ENCODE results near the gene ADARB2.

ADARB2 gene

GRCh38 chr10:1208366-1209311, 528.7 kb downstream of the ADARB2 start:
- Histone ChIP-seq H3K4me3 (ENCODE audit: low read length) (no peak overlapping the region), H3K27me3 (replicated peaks; ENCODE audit: control insufficient read depth, insufficient read depth, low read length) (no peaks in the 10 kb centered on the region), H3K36me3 (ENCODE audit: control insufficient read depth, insufficient read depth, low read length, severe bottlenecking) (no peaks in the 10 kb centered on the region), H3K9me3 (ENCODE audit: control insufficient read depth, low read length) (no peaks in the 10 kb centered on the region), H3K9ac (ENCODE audit: low read length) (no peak overlapping the region), H3K4me1 (ENCODE audit: control insufficient read depth, insufficient read depth, low read length) (no peaks in the 10 kb centered on the region)
- DNase-seq (ENCODE audit: low read depth) = no peak

GRCh38 chr10:1206601-1207000, 530.7 kb downstream of the ADARB2 start:
- Histone ChIP-seq H3K9ac (ENCODE audit: low read length) (no peak overlapping the region), H3K27me3 (replicated peaks; ENCODE audit: control insufficient read depth, insufficient read depth, low read length) (no peaks in the 10 kb centered on the region), H3K36me3 (ENCODE audit: control insufficient read depth, insufficient read depth, low read length, severe bottlenecking) (no peaks in the 10 kb centered on the region), H3K9me3 (ENCODE audit: control insufficient read depth, low read length) (no peaks in the 10 kb centered on the region), H3K4me1 (ENCODE audit: control insufficient read depth, insufficient read depth, low read length) (no peaks in the 10 kb centered on the region), H3K4me3 (ENCODE audit: low read length) (no peak overlapping the region)
- DNase-seq (ENCODE audit: low read depth) = no peak

GRCh38 chr10:1206101-1206500, 531.2 kb downstream of the ADARB2 start:
- Histone ChIP-seq H3K9me3 (ENCODE audit: control insufficient read depth, low read length) (no peaks in the 10 kb centered on the region), H3K9ac (ENCODE audit: low read length) (no peak overlapping the region), H3K36me3 (ENCODE audit: control insufficient read depth, insufficient read depth, low read length, severe bottlenecking) (no peaks in the 10 kb centered on the region), H3K4me1 (ENCODE audit: control insufficient read depth, insufficient read depth, low read length) (no peaks in the 10 kb centered on the region), H3K27me3 (replicated peaks; ENCODE audit: control insufficient read depth, insufficient read depth, low read length) (no peaks in the 10 kb centered on the region), H3K4me3 (ENCODE audit: low read length) (no peak overlapping the region)
- no peak for DNase-seq (ENCODE audit: low read depth)

- no peak for DNase-seq (ENCODE audit: low read depth)
- H3K27me3 ChIP-seq (replicated peaks; ENCODE audit: control insufficient read depth, insufficient read depth, low read length) = no peaks in the 10 kb centered on the region
- H3K4me1 ChIP-seq (ENCODE audit: control insufficient read depth, insufficient read depth, low read length) = no peaks in the 10 kb centered on the region
- H3K4me3 ChIP-seq (ENCODE audit: low read length) = no peak overlapping the region
- no peaks in the 10 kb centered on the region for H3K36me3 ChIP-seq (ENCODE audit: control insufficient read depth, insufficient read depth, low read length, severe bottlenecking)
- no peaks in the 10 kb centered on the region for H3K9me3 ChIP-seq (ENCODE audit: control insufficient read depth, low read length)
- H3K9ac ChIP-seq (ENCODE audit: low read length) = no peak overlapping the region
These were observed 531.8 kb downstream of the ADARB2 start for GRCh38 chr10:1205450-1206030.

- Histone ChIP-seq H3K9ac (ENCODE audit: low read length) (no peak overlapping the region), H3K9me3 (ENCODE audit: control insufficient read depth, low read length) (no peaks in the 10 kb centered on the region), H3K4me3 (ENCODE audit: low read length) (no peak overlapping the region), H3K36me3 (ENCODE audit: control insufficient read depth, insufficient read depth, low read length, severe bottlenecking) (no peaks in the 10 kb centered on the region), H3K27me3 (replicated peaks; ENCODE audit: control insufficient read depth, insufficient read depth, low read length) (no peaks in the 10 kb centered on the region), H3K4me1 (ENCODE audit: control insufficient read depth, insufficient read depth, low read length) (no peaks in the 10 kb centered on the region)
- DNase-seq (ENCODE audit: low read depth) = no peak
These were observed 532.6 kb downstream of the ADARB2 start for GRCh38 chr10:1204434-1205326.

- Histone ChIP-seq H3K9ac (ENCODE audit: low read length) (no peak overlapping the region), H3K9me3 (ENCODE audit: control insufficient read depth, low read length) (no peaks in the 10 kb centered on the region), H3K36me3 (ENCODE audit: control insufficient read depth, insufficient read depth, low read length, severe bottlenecking) (no peaks in the 10 kb centered on the region), H3K4me3 (ENCODE audit: low read length) (no peak overlapping the region), H3K4me1 (ENCODE audit: control insufficient read depth, insufficient read depth, low read length) (no peaks in the 10 kb centered on the region), H3K27me3 (replicated peaks; ENCODE audit: control insufficient read depth, insufficient read depth, low read length) (peaks cover 5% of the 10 kb centered on the region)
- no peak for DNase-seq (ENCODE audit: low read depth)
These were observed 533.6 kb downstream of the ADARB2 start for GRCh38 chr10:1203704-1204103.

- Histone ChIP-seq H3K27me3 (replicated peaks; ENCODE audit: control insufficient read depth, insufficient read depth, low read length) (peaks cover 8% of the 10 kb centered on the region), H3K9ac (ENCODE audit: low read length) (no peak overlapping the region), H3K4me1 (ENCODE audit: control insufficient read depth, insufficient read depth, low read length) (no peaks in the 10 kb centered on the region), H3K4me3 (ENCODE audit: low read length) (no peak overlapping the region), H3K9me3 (ENCODE audit: control insufficient read depth, low read length) (no peaks in the 10 kb centered on the region), H3K36me3 (ENCODE audit: control insufficient read depth, insufficient read depth, low read length, severe bottlenecking) (no peaks in the 10 kb centered on the region)
- no peak for DNase-seq (ENCODE audit: low read depth)
These were observed 534.1 kb downstream of the ADARB2 start for GRCh38 chr10:1203216-1203615.

GRCh38 chr10:1202343-1202742, 535.0 kb downstream of the ADARB2 start:
- DNase-seq (ENCODE audit: low read depth) = no peak
- H3K27me3 ChIP-seq (replicated peaks; ENCODE audit: control insufficient read depth, insufficient read depth, low read length) = peaks cover 12% of the 10 kb centered on the region
- no peak overlapping the region for H3K4me3 ChIP-seq (ENCODE audit: low read length)
- H3K9me3 ChIP-seq (ENCODE audit: control insufficient read depth, low read length) = no peaks in the 10 kb centered on the region
- no peak overlapping the region for H3K9ac ChIP-seq (ENCODE audit: low read length)
- no peaks in the 10 kb centered on the region for H3K4me1 ChIP-seq (ENCODE audit: control insufficient read depth, insufficient read depth, low read length)
- no peaks in the 10 kb centered on the region for H3K36me3 ChIP-seq (ENCODE audit: control insufficient read depth, insufficient read depth, low read length, severe bottlenecking)

GRCh38 chr10:1200866-1201807, 536.2 kb downstream of the ADARB2 start:
- H3K9me3 ChIP-seq (ENCODE audit: control insufficient read depth, low read length) = no peaks in the 10 kb centered on the region
- H3K27me3 ChIP-seq (replicated peaks; ENCODE audit: control insufficient read depth, insufficient read depth, low read length) = peaks cover 14% of the 10 kb centered on the region
- H3K4me3 ChIP-seq (ENCODE audit: low read length) = no peak overlapping the region
- no peak overlapping the region for H3K9ac ChIP-seq (ENCODE audit: low read length)
- H3K4me1 ChIP-seq (ENCODE audit: control insufficient read depth, insufficient read depth, low read length) = no peaks in the 10 kb centered on the region
- DNase-seq (ENCODE audit: low read depth) = no peak
- no peaks in the 10 kb centered on the region for H3K36me3 ChIP-seq (ENCODE audit: control insufficient read depth, insufficient read depth, low read length, severe bottlenecking)

- Histone ChIP-seq H3K4me1 (ENCODE audit: control insufficient read depth, insufficient read depth, low read length) (no peaks in the 10 kb centered on the region), H3K9me3 (ENCODE audit: control insufficient read depth, low read length) (no peaks in the 10 kb centered on the region), H3K4me3 (ENCODE audit: low read length) (no peak overlapping the region), H3K27me3 (replicated peaks; ENCODE audit: control insufficient read depth, insufficient read depth, low read length) (peaks cover 20% of the 10 kb centered on the region), H3K36me3 (ENCODE audit: control insufficient read depth, insufficient read depth, low read length, severe bottlenecking) (no peaks in the 10 kb centered on the region), H3K9ac (ENCODE audit: low read length) (no peak overlapping the region)
- DNase-seq (ENCODE audit: low read depth) = no peak
These were observed 537.2 kb downstream of the ADARB2 start for GRCh38 chr10:1199897-1200721.

Measured in adipocyte (in vitro differentiated cells).